ENCODE data around the gene DBNDD2.

- TF ChIP-seq CTCF (IDR thresholded peaks at IDR 0.05) (no peak), EZH2phosphoT487 (IDR thresholded peaks at IDR 0.05) (no peak), EZH2 (IDR thresholded peaks at IDR 0.05) (no peak)
Measured at GRCh38 chr20:45366192-45366591, 41.9 kb upstream of the DBNDD2 start.

Measured in neural progenitor cell (in vitro differentiated cells).